Ectodermal cell (in vitro differentiated cells): ENCODE measurements around the gene CCDC3.

Source experiments
- H3K27ac ChIP-seq: 2 replicates; pipeline ENCODE4 v1.7.0; 2013; ENCODE audit warnings: mild to moderate bottlenecking, low read depth, low read length; ENCODE audit not compliant: insufficient read depth, poor library complexity, severe bottlenecking
- H3K27me3 ChIP-seq: 2 replicates; pipeline ENCODE4 v1.7.0; 2013; ENCODE audit warnings: mild to moderate bottlenecking, low read length; ENCODE audit not compliant: insufficient read depth, control insufficient read depth, poor library complexity, severe bottlenecking
- H3K36me3 ChIP-seq: one replicate; pipeline ENCODE4 v1.7.0; 2013; ENCODE audit warnings: low read length; ENCODE audit not compliant: control insufficient read depth, insufficient read depth
- H3K4me1 ChIP-seq: one replicate; pipeline ENCODE4 v1.7.0; 2013; ENCODE audit warnings: low read length; ENCODE audit not compliant: control insufficient read depth, insufficient read depth
- H3K4me3 ChIP-seq: 2 replicates; pipeline ENCODE4 v1.7.0; 2013; ENCODE audit warnings: low read depth, low read length, control low read depth; ENCODE audit not compliant: insufficient read depth
- H3K9me3 ChIP-seq: 2 replicates; pipeline ENCODE4 v1.7.0; 2013; ENCODE audit warnings: mild to moderate bottlenecking, low read length, moderate library complexity; ENCODE audit not compliant: control insufficient read depth
- WGBS, 2 experiments: methylation state at CpG; one replicate each; pipeline ENCODE4 v1.1.7; 2013; ENCODE audit warnings: missing lambda C conversion rate in 2 of 2; 5-methylcytosine and 5-hydroxymethylcytosine counted together

Gene CCDC3

GRCh38 chr10:12852687-12853086 lies 148.8 kb downstream of the CCDC3 start:
- Histone ChIP-seq H3K27me3 (no peaks in the 10 kb centered on the region), H3K4me1 (no peaks in the 10 kb centered on the region), H3K9me3 (no peaks in the 10 kb centered on the region), H3K4me3 (no peak overlapping the region), H3K36me3 (no peaks in the 10 kb centered on the region), H3K27ac (no peak overlapping the region)
- WGBS, 2 experiments = 93 to 94% methylated on average over 2 of the region's 2 CpGs

GRCh38 chr10:12849319-12850181 lies 152.0 kb downstream of the CCDC3 start:
- Histone ChIP-seq H3K27me3 (no peaks in the 10 kb centered on the region), H3K9me3 (no peaks in the 10 kb centered on the region), H3K36me3 (no peaks in the 10 kb centered on the region), H3K27ac (no peak overlapping the region), H3K4me1 (no peaks in the 10 kb centered on the region), H3K4me3 (no peak overlapping the region)
- WGBS, 2 experiments = 88 to 90% methylated on average over 20 of the region's 20 CpGs

GRCh38 chr10:12848439-12849173 lies 152.9 kb downstream of the CCDC3 start:
- Histone ChIP-seq H3K4me3 (no peak overlapping the region), H3K27ac (no peak overlapping the region), H3K36me3 (no peaks in the 10 kb centered on the region), H3K27me3 (no peaks in the 10 kb centered on the region), H3K9me3 (no peaks in the 10 kb centered on the region), H3K4me1 (no peaks in the 10 kb centered on the region)
- WGBS, 2 experiments = 83 to 84% methylated on average over 11 of the region's 11 CpGs

- WGBS, 2 experiments = 71 to 73% methylated on average over 14 of the region's 14 CpGs
- Histone ChIP-seq H3K9me3 (no peaks in the 10 kb centered on the region), H3K27ac (no peak overlapping the region), H3K27me3 (no peaks in the 10 kb centered on the region), H3K36me3 (no peaks in the 10 kb centered on the region), H3K4me1 (no peaks in the 10 kb centered on the region), H3K4me3 (no peak overlapping the region)
These were observed 154.0 kb downstream of the CCDC3 start for GRCh38 chr10:12847361-12847975.

GRCh38 chr10:12846718-12847117 lies 154.8 kb downstream of the CCDC3 start:
- Histone ChIP-seq H3K4me3 (no peak overlapping the region), H3K36me3 (no peaks in the 10 kb centered on the region), H3K4me1 (no peaks in the 10 kb centered on the region), H3K27ac (no peak overlapping the region), H3K9me3 (no peaks in the 10 kb centered on the region), H3K27me3 (no peaks in the 10 kb centered on the region)
- 0% methylated on average over 1 of the region's 1 CpG for WGBS, 2 experiments
